ENCODE results near the gene SMCR8.
"Not testable (repeated sequence)": the region's sequence is repeated elsewhere in the genome, so short reads cannot be mapped to it uniquely, and the experiment has no call there.

Gene SMCR8

DNA sequence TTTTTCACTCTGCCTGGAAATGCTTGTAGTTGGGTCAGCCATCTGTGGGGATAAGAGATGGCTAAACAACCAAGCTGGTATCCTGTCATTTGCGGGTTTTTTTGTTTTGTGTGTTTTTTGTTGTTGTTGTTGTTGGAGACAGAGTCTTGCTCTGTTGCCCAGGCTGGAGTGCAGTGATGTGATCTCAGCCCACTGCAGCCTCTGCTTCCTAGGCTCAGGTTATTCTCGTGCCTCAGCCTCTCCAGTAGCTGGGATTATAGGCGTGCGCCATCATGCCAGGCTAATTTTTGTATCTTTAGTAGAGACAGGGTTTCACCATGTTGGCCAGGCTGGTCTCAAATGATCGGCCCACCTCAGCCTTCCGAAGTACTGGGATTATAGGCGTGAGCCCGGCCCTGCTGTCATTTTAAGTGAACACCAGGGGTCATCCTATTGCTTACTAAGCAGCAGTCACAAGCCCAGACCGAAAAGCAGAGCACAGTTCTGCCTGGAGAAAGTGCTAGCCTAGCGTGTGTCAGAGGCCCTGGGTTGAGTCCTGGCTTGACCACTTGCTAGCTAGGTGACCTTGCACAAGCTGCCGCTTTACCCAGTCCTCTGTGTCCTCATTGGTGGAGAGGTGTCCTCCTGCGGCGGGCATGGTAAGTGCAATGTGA lies 4.6 kb downstream of the SMCR8 start:
- peak; percentile 32 for DNase-seq

DNA sequence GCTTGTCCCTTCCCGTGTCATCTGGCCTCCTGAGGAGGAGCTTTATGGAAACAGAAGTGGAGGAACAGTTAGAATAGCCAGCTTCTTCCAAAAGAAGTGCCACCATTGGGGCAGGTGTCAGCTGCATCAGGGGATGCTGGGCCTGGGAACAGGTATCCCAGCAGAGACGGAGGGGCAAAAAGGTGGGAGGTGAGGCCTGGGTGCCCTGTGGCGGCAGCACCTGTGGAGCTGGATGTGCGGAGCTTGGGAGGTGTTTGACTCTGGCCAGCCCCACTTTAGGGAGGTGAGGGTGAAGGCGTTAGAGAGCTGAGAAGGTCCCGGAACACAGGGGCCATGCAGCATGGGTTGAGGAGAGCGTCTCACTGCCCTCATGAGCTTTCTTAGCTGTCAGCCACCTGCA lies 5.2 kb downstream of the SMCR8 start:
- DNase-seq = no peak

DNA sequence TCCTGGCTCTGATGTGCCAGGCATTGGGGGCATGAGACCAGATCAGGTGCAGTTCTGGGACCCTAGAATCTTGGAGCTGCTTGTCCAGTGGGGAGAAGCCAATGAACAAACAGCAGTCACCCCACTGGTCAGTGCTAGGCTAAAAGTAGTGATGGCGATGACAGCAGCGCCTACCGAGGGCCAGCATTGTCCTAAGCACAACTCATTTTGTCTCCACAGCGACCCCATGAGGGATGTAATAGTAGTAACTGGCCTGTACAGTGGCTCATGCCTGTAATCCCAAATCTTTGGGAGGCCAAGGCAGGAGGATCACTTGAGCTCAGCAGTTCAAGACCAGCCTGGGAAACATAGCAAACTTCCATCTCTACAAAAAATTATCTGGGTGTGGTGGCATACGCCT lies 6.2 kb downstream of the SMCR8 start:
- DNase-seq = no peak

DNA sequence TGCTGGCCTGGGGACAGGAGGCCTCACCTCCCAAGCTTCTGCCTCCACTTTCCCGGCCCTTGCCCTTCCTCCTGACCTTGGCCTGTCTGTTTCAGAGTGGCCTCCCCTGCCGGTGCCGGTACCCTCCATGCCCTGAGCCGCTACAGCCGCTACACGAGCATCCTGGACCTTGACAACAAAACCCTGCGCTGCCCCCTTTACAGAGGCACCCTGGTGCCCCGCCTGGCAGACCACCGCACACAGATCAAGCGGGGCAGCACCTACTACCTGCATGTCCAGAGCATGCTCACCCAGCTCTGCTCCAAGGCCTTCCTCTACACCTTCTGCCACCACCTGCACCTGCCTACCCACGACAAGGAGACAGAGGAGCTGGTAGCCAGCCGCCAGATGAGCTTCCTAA lies 7.4 kb downstream of the SMCR8 start:
- DNase-seq = no peak

DNA sequence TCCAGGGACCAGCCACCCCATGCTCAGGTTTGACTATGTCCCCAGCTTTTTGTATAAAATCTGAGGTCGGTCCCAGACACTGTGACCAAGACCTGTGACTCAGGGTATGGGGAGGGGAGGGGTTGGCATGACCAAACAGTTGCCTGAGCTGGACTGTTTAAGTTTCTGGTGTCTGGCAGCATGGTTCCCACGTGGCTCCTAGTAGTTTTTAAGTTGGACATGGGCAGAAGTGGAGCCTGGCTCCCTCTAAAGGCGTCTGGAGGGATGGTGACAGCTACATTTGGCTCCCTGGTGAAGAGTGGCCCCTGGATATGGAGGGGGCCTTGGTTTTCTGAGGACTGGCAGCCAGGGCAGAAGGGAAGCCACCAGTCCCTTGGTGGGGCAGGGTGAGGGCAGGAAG lies 7.9 kb downstream of the SMCR8 start:
- DNase-seq = no peak

DNA sequence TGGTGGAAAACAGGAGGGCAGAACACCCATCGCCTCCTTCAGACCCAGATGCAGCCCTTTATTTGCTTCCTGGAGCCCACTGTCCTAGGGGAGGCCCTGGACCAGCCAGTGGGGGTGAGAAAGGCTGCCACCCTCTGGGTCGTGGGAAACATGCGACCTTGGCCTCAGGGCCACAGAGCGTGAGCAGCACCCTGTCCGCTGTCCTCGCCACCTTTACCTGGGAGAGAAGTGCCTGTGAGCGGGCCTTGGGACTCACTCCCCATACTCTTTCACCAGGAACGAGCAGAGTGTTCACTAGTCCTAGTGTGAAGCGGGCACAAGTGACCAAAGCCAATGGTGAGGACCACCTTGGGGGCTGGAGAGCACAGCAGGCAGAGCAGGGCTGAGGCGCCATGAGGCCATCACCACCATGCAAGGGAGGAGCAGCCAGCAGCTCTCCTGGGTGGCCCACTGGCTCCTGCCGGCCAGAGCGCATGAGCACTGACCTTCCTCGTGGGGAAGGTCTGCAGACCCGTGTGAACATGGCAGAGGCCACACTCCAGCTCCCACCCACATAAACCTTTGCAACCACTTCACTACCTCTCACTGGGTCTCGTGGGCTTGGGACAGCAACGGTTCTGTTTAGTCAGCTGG lies 8.5 kb downstream of the SMCR8 start:
- DNase-seq = no peak

DNA sequence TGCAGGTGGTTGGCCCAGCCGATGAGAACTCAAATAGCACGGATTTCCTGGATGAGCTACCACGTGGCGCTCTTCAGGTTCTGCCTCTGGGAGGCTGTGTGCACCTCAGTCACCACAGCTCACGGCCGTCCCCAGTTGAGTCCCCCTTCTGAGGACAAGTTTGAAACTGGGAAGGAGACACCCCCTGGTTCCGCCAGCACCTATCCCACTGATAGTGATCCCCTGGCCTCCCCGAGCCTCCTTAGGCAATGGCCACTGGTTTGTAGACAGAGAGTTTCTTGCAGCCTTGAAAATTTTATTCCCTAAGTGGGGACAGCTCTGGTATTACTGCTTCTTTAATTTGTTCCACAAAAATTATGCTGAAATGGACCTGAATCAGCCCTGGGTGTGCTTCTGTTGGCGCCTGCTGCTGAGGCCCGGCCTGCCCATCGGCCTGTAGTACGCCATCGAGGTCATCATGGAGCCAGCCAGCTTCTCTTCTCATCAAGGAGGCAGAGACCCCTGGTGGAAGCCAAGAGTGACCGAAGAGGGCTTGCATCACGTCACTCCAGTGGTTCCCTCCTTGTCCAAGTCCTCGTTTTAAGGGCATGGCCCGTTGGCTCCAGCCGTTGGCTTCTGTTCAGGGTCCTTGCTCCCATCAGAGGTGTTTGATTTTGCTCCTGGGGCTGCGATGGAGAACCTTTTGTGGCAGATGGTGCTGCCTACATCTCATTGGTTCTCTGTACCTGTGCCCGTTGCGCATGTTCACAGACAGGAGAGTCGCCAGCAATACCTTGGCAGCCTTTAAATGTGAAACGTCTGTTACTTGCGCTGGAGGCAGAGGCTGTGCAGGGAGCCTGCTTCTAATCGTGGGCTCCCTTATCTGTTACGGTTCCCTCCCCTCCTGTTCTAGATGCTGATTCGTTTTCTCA lies 9.3 kb downstream of the SMCR8 start:
- peak; percentile 12 for DNase-seq

DNA sequence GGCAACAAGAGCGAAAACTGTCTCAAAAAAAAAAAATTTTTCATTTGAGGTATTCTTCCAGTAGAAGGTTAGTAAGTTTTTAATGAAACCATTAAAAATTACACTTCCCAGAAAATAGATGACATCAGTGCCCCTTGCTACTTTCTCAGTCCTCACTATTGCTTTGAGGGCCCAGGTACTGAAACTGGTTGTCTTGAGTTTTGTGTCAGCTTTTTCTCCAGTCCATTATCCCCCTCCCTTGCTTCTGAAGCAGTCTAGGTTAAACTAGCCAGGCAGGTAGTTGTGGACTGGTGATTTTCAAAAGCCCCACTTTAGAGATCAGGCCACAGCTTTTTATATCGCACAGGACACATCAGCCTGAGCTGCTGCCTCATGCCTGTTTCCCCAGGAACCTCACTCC lies 10.9 kb downstream of the SMCR8 start:
- no peak for DNase-seq

DNA sequence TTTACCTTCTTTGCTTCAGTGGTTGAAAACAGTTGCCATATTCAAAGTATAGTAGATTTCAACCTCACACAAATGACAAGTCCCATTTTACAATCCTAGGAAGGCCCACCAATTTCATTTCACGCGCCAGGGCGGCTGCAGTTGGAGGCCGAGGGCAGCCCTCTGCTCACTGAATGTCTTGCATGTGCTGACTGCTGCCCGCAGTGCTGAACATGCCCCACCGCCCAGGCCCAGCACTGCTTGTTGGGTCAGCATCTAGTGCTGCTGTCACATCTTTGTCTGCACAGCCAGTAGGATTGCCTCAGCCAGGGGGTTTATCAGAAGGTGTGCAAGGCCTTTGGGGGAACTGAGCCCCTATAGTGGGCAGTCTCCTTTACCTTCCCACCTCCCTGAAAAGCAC lies 11.5 kb downstream of the SMCR8 start:
- DNase-seq = no peak

DNA sequence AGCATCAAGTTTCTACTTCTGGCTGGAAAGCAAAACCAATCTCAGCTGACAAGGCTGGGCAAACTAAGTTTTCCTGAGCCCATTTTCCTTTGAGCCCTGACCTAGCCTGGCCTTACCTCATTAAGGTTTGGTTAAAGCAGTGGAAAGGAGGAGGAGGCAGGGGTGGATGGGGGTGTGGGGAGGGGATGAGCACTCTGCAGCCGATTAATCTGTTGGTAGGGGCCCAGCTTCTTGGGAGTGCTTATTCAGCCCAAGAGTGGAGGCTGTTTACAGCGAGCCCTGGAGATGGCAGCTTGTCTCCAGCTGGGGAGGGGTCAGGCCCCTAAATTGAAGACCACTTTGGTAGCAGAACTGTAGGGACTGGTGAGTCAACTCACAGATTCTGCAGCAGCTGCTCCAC lies 12.0 kb downstream of the SMCR8 start:
- DNase-seq = no peak

DNA sequence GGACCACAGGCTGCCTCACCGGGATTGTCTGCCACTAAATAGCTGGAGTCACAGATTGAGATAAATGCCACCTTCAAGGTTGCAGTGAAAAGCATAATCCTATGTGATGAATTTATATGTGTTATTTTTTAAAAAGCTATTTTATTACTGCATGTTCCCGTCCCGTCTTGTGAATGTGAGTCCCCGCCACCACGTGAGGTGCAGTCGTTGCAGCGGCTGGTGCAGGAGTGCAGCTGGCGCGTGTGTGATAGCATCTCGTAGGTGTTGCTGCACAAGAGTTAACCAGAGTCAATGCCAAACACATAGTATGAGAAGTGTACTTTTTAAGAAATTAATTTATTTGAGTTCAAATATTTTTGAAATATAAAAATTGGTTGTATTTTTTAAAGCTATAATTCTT lies 12.5 kb downstream of the SMCR8 start:
- DNase-seq = no peak

DNA sequence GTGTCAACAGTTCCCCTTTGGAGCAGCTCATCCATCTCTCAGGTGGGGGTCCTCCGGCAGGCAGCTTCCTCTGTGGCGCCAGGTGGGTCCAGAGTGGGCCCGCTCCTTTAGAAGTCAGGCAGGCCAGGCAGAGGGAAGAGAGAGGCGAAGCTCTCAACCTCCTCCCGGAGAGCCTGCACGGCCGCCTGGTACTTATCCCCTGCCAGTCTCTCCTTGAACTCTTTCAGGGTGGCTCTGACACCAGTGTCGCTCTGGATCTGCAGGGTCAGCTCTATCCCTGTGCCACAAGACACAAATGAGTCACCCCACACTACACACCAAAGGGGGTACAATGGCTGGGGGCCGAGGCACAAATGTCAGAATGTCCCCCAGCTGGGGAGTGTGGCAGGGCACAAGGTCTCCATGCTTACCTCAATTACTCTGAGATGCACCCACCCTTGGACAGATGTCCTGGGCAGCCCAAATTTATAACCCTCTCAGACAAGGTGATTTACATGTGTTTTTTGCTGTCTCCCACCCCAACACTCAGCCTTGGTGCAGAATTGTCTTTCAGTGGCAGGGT lies 13.6 kb downstream of the SMCR8 start:
- no peak for DNase-seq

DNA sequence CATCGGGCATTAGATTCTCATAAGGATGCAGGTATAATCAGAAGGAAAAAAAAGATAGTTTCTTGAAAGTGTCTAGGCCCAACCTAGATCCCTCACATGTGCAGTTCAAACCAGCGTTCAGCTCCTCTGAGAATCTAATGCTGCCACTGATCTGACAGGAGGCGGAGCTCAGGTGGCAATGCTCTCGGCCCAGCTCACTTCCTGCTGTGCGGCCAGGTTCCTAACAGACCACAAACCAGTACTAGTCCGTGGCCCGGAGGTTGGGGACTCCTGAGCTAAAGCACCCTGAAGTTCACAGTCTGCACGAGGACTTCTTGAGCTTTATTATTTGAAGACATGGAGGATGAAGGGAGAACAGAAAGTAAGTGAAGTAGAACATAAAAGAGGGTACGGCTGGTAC lies 16.8 kb downstream of the SMCR8 start:
- no peak for DNase-seq

DNA sequence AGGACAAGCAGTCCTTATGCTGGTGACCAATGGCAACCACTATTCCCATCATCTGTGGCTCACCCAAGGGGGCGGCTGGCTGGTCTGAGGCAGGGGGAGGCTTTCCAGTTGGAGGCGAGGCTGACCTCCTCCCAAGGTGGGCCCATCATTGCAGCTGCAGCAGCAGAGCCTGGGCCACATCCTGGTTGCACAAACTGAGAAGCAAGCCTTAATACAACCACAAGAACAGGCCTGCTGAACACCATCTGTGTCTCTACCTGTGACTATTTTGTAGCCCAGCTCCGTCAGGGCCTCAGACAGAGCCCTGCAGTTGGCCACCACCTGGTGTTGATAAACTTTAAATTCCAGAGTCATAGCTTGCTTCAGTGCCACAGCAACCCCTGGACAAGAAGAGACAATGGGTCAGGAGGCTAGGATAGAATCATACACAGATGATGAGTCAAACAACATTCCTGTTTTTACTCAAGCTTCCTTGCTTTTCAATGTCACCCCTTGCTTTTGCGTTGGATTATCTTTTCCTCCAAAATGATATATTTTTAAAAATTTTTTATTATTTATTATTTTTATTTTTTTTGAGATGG lies 17.9 kb downstream of the SMCR8 start:
- DNase-seq = no peak

DNA sequence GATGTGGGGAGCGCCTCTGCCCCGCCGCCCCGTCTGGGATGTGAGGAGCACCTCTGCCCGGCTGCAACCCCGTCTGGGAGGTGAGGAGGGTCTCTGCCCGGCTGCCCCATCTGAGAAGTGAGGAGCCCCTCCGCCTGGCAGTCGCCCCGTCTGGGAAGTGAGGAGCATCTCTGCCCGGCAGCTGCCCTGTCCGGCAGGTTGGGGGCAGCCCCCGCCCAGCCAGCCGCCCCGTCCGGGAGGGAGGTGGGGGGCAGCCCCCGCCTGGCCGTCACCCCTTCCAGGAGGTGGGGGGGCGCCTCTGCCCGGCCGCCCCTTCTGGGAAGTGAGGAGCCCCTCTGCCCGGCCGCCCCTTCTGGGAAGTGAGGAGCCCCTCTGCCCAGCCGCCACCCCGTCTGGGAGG lies 23.1 kb downstream of the SMCR8 start:
- DNase-seq = not testable (repeated sequence)

DNA sequence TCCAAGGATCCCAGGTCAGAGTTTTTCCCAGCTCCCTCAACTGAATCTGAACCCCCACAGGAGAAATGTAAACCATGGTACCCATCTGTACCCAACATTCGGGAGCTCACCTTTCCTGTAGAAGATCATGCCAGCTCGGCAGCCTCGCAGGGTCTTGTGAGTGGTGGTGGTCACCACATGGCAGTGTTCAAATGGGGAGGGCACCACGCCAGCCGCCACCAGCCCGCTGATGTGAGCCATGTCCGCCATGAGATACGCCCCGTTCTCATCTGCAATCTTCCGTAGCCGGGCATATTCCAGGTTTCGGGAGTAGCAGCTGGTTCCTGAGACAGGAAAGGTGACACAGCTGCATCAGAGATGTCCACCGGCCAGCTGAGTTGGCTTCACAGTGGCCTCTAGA lies 24.8 kb downstream of the SMCR8 start:
- no peak for DNase-seq

DNA sequence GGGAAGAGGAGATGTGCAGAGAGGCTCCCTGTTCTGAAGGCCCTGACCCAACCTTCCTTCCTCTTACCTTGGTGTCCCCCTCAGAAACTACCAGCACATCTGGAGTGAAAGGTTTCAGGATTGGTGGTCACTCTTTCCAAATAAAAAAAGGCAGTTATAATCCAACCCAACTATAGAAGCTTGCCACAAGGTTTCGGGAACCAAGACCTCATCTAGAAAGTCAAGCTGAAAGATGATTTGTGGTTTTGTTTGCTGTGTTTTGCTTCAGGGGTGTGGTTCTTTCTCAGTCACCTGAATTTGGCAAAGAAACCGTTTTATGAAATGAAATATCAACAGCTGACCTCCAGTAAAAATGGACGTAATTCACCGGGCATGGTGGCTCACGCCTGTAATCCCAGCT lies 28.9 kb downstream of the SMCR8 start:
- DNase-seq = no peak

DNA sequence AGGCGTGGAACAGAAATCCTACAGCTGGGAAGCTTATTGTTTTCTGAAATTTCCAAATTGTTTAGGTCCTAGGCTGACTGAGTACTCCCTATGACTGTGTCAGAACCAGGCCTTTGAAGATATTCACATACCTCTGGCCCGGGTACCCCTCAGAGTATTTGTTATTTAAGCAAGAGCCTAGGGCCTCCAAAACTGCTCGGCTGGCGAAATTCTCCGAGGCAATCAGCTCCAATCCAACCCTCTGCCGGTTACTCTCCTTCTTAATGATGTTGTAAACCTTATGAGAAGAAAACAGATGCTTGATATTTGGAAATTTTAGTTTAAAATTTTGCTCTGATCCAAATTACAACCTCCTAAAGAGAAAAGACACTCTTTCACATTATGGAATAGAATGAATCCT lies 38.4 kb downstream of the SMCR8 start:
- DNase-seq = no peak

DNA sequence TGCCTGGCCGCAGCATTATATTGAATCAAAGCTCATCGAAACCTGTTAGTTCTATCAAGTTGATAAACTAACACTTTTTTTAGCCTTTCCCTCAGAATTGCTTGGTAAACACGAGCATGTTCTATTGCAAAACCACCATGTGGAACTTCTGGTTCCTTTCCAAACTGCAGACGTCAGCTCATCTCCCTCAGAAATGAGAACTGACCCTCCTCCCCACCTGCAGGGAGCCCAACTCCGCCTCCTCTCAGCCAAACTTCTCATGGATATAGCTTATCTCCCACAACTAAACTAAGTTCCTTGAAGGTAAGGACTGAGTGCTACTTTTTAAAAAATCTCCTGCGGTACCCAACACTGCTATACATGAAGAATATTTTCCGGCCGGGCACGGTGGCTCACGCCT lies 41.5 kb downstream of the SMCR8 start:
- DNase-seq = no peak

DNA sequence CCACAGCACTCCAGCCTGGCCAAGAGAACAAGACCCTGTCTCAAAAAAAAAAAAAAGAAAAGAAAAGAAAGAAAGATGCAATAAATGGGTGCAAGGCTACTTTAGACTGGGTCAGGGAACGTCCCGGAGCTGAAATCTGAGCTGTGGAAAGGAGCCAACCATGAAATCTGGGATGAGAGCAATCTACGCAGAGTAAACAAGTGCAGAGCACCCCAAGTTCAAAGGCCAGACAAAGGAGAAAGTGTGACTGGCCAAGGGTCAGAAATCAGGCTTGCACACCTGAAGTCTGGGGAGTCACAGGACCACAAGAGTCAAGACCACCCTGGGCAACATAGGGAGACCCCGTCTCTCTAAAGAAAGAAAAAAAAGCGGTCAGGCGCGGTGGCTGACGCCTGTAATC lies 45.4 kb downstream of the SMCR8 start:
- DNase-seq = no peak

DNA sequence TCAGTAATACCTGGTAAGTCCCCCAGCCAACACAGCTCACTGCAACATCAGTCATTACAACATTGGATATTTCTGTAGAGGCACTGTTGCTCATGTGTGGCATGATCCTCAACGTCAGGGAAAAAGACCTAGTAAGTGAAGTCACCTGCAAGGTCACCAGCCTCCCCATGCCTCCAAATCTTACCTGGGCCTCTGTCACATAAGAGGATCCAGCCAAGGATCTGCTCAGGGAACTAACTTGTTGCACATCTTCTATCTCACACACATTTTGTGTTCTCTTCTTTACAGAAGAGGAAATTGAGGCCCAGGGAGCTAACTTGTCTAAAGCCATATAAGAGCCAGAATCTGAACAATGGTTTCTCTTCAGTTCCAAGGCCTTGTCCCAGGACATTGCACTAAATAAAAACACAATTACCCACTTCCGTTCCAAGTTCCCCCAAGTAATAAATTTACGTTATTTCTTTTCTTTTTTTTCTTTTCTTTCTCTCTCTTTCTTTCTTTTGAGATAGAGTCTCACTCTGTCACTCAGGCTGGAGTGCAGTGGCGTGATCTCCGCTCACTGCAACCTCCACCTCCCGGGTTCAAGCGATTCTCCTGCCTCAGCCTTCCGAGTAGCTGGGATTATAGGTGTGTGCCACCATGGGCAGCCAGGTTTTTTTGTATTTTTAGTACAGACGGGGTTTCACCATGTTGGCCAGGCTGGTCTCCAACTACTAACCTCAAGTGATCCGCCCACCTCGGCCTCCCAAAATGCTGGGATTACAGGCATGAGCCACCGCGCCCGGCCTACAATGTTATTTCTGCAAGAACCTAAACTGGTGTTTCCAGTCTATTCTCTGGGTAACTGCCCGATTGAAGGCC lies 47.0 kb downstream of the SMCR8 start:
- DNase-seq = no peak

DNA sequence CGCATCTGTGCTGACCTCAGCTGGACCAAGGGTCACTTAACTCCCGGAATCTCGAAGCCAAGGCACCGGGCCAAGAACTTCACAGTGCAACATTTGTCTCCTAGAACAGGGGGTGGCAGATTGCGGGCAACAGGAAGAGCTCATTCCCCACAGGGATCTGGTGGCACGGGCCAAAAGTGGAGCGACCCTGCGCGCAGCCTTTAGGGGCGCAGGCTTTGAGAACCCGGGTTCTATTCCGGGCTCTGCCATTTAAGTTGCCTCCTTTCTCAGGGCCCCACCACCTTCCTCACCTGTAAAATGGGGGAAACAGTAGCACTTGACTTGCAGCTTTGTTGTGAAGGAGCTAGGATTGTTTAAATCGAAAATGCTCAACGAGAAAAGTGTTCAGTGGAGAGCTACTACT lies 47.6 kb downstream of the SMCR8 start:
- peak; percentile 47 for DNase-seq
